Measurements from ENCODE around the gene KCNQ1.

KCNQ1 gene

DNA sequence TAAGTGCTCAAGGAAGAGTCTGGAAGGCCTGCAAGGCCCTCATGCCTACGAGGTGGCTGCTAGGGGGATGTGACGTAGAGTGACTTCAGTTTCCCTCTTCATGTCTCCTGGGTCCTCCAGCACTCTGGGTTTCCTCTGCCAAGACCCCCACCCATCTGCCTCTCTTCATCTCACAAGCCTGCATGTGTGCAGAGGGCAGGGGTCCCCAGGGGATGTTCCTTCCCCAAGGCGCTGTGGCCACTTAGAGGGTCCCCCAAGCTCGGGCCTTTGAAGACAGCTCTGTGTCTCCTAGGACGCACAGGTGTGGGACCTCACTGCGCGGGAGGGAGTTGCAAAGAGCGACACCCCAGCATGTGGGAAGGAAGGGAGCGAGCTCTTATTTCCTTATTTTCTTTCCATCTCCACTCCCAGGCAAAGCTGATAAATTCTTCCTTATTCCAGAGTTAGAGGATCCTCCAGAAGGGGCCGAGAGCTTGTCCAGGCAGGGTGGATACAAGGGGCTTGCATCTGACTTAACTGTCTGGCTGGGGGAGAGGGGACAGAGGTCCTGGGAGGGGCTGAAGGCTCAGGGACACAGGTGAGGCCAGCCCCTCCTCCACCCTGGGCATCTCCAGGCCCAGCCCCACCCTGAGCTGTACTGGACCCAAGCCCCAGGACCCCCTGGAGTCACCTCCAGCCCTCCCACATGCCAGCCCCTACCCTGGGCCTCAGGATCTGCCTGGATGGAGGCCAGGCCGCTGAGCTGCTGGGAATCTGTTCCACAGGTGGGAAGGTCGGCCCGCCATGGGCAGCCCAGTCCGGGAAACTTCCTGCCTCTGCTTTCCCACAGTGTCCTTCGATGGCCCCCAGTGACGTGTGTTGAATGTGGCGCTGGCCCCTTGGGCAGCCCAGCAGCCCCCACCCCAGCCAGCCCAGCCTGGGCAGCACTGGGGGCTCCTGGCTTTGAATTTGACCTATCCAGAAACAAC, 314.7 kb downstream of the KCNQ1 start:
- no peak overlapping the region for H3K27ac ChIP-seq (ENCODE audit: low read depth, low read length)
- H2AFZ ChIP-seq (ENCODE audit: low read length, unreplicated experiment), result no peak overlapping the region
- H3K36me3 ChIP-seq (ENCODE audit: insufficient read depth, low read length), result no peaks in the 10 kb centered on the region
- no peaks in the 10 kb centered on the region for H3K79me2 ChIP-seq (ENCODE audit: control insufficient read depth, insufficient read depth, low read length, unreplicated experiment)
- no peaks in the 10 kb centered on the region for H3K4me1 ChIP-seq (ENCODE audit: control insufficient read depth, insufficient read depth, low read length, unreplicated experiment)
- H3K4me3 ChIP-seq (ENCODE audit: low read depth, low read length), result no peak overlapping the region
- peaks cover 7% of the 10 kb centered on the region; the same call in 1 of the 2 replicates for H3K27me3 ChIP-seq (ENCODE audit: insufficient read depth, low read length)

DNA sequence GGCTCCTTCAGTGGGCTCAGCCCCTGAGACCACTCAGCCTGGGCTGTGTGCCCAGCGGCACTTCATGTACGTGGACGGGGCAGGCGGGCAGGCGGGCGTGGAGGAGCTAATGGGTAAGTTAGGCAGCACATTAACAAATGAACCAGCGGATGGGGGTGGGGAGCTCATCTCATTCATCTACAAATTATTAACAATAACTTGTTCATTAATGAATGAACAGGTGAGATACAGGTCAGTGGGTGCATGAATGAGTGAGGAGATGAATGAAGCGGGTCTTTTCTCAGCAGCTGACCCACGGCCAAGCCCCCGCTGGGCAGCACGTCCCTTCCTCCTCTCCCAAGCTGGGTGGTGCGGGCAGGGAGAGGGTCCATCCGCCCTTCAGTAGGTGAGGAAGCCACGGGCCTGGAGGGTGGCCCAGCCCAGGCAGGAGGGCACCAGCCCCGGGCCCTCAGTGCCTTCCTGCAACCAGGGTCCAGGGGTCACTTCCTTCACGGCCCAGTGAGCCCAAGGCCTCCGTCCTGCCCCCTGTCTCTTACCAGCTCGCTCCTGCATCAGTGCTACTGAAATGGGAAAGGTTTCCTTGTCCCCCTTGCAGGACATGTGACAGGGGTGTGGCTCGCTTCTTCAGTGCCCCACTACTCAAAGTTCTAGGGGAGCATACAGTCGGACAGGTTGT, 315.5 kb downstream of the KCNQ1 start:
- H2AFZ ChIP-seq (ENCODE audit: low read length, unreplicated experiment), result no peak overlapping the region
- H3K36me3 ChIP-seq (ENCODE audit: insufficient read depth, low read length), result no peaks in the 10 kb centered on the region
- peaks cover 3% of the 10 kb centered on the region; the same call in 1 of the 2 replicates for H3K27me3 ChIP-seq (ENCODE audit: insufficient read depth, low read length)
- H3K4me3 ChIP-seq (ENCODE audit: low read depth, low read length), result no peak overlapping the region
- no peaks in the 10 kb centered on the region for H3K79me2 ChIP-seq (ENCODE audit: control insufficient read depth, insufficient read depth, low read length, unreplicated experiment)
- H3K27ac ChIP-seq (ENCODE audit: low read depth, low read length), result no peak overlapping the region
- no peaks in the 10 kb centered on the region for H3K4me1 ChIP-seq (ENCODE audit: control insufficient read depth, insufficient read depth, low read length, unreplicated experiment)

DNA sequence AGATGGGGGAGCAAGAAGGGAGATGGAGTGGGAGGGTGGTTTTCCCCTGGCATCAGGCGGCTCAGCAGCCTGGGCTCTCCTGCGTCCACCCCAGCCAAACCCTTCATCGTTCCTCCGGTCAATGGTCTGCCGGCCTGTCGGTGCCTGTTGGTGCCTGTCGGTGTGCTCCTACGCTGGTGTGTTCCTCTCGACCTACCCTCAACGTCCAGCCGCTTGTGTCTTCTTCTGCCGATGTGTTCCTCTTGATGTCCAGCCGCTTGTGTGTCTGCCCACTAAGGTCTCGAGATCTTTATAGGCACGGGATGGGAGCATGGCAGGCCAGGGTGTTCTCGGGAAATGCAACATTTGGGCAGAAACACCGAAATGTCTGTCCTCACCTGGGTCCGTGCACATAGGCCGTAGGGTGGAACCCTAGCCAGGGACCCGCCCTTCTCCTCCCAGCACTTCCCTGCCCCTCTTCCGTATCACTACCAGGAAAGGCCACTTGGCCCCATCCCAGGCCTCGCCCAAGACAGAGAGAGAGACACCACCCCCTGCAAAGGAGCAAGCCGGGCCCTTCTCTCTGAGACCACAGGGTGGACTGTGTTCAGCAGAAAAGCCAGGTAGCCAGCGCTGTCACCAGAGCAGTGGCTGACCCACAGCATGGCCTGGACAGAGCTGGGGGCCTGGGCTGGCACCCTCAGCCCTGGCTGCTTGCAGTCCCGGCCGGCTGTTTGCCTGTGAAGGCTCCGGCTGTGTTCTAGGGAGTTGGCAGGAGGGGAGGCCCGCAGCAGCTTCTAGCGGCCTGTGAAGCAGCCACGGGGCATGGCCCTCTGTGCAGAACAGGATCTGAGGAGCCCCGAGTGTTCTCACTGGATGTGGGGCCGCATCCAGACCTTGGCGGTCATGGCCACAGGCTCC, 316.6 kb downstream of the KCNQ1 start:
- Histone ChIP-seq H2AFZ (ENCODE audit: low read length, unreplicated experiment) (no peak overlapping the region), H3K27ac (ENCODE audit: low read depth, low read length) (no peak overlapping the region), H3K36me3 (ENCODE audit: insufficient read depth, low read length) (no peaks in the 10 kb centered on the region), H3K79me2 (ENCODE audit: control insufficient read depth, insufficient read depth, low read length, unreplicated experiment) (no peaks in the 10 kb centered on the region), H3K27me3 (ENCODE audit: insufficient read depth, low read length) (peaks cover 3% of the 10 kb centered on the region; the same call in 1 of the 2 replicates), H3K4me1 (ENCODE audit: control insufficient read depth, insufficient read depth, low read length, unreplicated experiment) (no peaks in the 10 kb centered on the region), H3K4me3 (ENCODE audit: low read depth, low read length) (no peak overlapping the region)

DNA sequence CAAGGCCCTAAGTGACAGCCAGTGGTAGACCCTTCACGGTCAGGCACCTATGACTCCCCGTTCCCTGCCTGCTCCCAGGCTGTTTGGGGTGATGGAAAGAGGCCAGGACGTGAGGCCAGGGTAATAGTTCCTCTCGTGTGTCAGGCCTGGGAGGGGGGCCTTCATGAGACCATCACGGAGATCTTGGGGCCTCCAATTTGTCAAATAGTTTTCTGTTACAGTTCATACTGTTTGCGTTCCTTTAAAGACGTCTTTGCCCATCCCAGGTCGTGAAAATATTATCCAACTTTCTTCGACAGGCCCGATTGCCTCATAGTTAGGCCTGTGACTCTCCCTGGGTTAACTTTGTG, 317.2 kb downstream of the KCNQ1 start:
- H3K27ac ChIP-seq (ENCODE audit: low read depth, low read length), result no peak overlapping the region
- H3K27me3 ChIP-seq (ENCODE audit: insufficient read depth, low read length), result peaks cover 3% of the 10 kb centered on the region; the same call in 1 of the 2 replicates
- H3K4me1 ChIP-seq (ENCODE audit: control insufficient read depth, insufficient read depth, low read length, unreplicated experiment), result no peaks in the 10 kb centered on the region
- H2AFZ ChIP-seq (ENCODE audit: low read length, unreplicated experiment), result no peak overlapping the region
- no peaks in the 10 kb centered on the region for H3K36me3 ChIP-seq (ENCODE audit: insufficient read depth, low read length)
- H3K79me2 ChIP-seq (ENCODE audit: control insufficient read depth, insufficient read depth, low read length, unreplicated experiment), result no peaks in the 10 kb centered on the region
- H3K4me3 ChIP-seq (ENCODE audit: low read depth, low read length), result no peak overlapping the region

- no peak overlapping the region for H3K4me3 ChIP-seq (ENCODE audit: low read depth, low read length)
- H3K27me3 ChIP-seq (ENCODE audit: insufficient read depth, low read length), result peaks cover 3% of the 10 kb centered on the region; the same call in 1 of the 2 replicates
- no peaks in the 10 kb centered on the region for H3K4me1 ChIP-seq (ENCODE audit: control insufficient read depth, insufficient read depth, low read length, unreplicated experiment)
- no peaks in the 10 kb centered on the region for H3K79me2 ChIP-seq (ENCODE audit: control insufficient read depth, insufficient read depth, low read length, unreplicated experiment)
- no peak overlapping the region for H2AFZ ChIP-seq (ENCODE audit: low read length, unreplicated experiment)
- H3K27ac ChIP-seq (ENCODE audit: low read depth, low read length), result no peak overlapping the region
- no peaks in the 10 kb centered on the region for H3K36me3 ChIP-seq (ENCODE audit: insufficient read depth, low read length)
Observed at GRCh38 chr11:2762451-2762850, 317.6 kb downstream of the KCNQ1 start.

- H3K27ac ChIP-seq (ENCODE audit: low read depth, low read length), result no peak overlapping the region
- no peaks in the 10 kb centered on the region for H3K79me2 ChIP-seq (ENCODE audit: control insufficient read depth, insufficient read depth, low read length, unreplicated experiment)
- H2AFZ ChIP-seq (ENCODE audit: low read length, unreplicated experiment), result no peak overlapping the region
- H3K4me1 ChIP-seq (ENCODE audit: control insufficient read depth, insufficient read depth, low read length, unreplicated experiment), result peaks cover 4% of the 10 kb centered on the region
- no peak overlapping the region for H3K4me3 ChIP-seq (ENCODE audit: low read depth, low read length)
- no peaks in the 10 kb centered on the region; the same call in 1 of the 2 replicates for H3K27me3 ChIP-seq (ENCODE audit: insufficient read depth, low read length)
- no peaks in the 10 kb centered on the region for H3K36me3 ChIP-seq (ENCODE audit: insufficient read depth, low read length)
Observed at GRCh38 chr11:2763984-2764383, 319.2 kb downstream of the KCNQ1 start.

DNA sequence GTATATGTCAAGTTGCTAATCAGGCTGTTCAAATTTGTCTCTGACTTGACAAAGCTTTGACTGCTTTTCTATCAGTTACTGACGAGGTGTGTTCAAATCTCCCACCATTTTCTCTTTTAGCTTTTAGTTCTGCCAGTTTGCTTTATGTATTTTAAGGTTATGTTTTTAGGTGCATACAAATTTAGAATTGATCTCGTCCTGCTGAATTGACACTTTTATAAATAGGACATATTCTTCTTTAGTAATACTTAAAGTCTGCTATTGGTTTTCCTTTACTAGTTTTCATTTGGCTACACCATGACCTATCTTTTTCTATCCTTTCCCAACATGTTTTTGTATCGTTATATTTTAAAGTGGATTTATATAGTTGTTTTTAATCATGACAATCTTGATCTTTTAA, 320.7 kb downstream of the KCNQ1 start:
- Histone ChIP-seq H3K27ac (ENCODE audit: low read depth, low read length) (no peak overlapping the region), H3K79me2 (ENCODE audit: control insufficient read depth, insufficient read depth, low read length, unreplicated experiment) (no peaks in the 10 kb centered on the region), H3K4me1 (ENCODE audit: control insufficient read depth, insufficient read depth, low read length, unreplicated experiment) (peaks cover 10% of the 10 kb centered on the region), H3K4me3 (ENCODE audit: low read depth, low read length) (no peak overlapping the region), H2AFZ (ENCODE audit: low read length, unreplicated experiment) (no peak overlapping the region), H3K36me3 (ENCODE audit: insufficient read depth, low read length) (no peaks in the 10 kb centered on the region), H3K27me3 (ENCODE audit: insufficient read depth, low read length) (no peaks in the 10 kb centered on the region; the same call in 1 of the 2 replicates)

GRCh38 chr11:2766166-2766565, 321.4 kb downstream of the KCNQ1 start:
- Histone ChIP-seq H2AFZ (ENCODE audit: low read length, unreplicated experiment) (no peak overlapping the region), H3K4me3 (ENCODE audit: low read depth, low read length) (no peak overlapping the region), H3K27me3 (ENCODE audit: insufficient read depth, low read length) (no peaks in the 10 kb centered on the region; the same call in 1 of the 2 replicates), H3K36me3 (ENCODE audit: insufficient read depth, low read length) (no peaks in the 10 kb centered on the region), H3K27ac (ENCODE audit: low read depth, low read length) (no peak overlapping the region), H3K79me2 (ENCODE audit: control insufficient read depth, insufficient read depth, low read length, unreplicated experiment) (no peaks in the 10 kb centered on the region), H3K4me1 (ENCODE audit: control insufficient read depth, insufficient read depth, low read length, unreplicated experiment) (peaks cover 10% of the 10 kb centered on the region)

GRCh38 chr11:2767071-2767470, 322.3 kb downstream of the KCNQ1 start:
- H3K4me3 ChIP-seq (ENCODE audit: low read depth, low read length), result no peak overlapping the region
- H3K4me1 ChIP-seq (ENCODE audit: control insufficient read depth, insufficient read depth, low read length, unreplicated experiment), result peaks cover 10% of the 10 kb centered on the region
- no peaks in the 10 kb centered on the region; the same call in 1 of the 2 replicates for H3K27me3 ChIP-seq (ENCODE audit: insufficient read depth, low read length)
- no peak overlapping the region for H3K27ac ChIP-seq (ENCODE audit: low read depth, low read length)
- H3K79me2 ChIP-seq (ENCODE audit: control insufficient read depth, insufficient read depth, low read length, unreplicated experiment), result no peaks in the 10 kb centered on the region
- no peak overlapping the region for H2AFZ ChIP-seq (ENCODE audit: low read length, unreplicated experiment)
- H3K36me3 ChIP-seq (ENCODE audit: insufficient read depth, low read length), result no peaks in the 10 kb centered on the region

DNA sequence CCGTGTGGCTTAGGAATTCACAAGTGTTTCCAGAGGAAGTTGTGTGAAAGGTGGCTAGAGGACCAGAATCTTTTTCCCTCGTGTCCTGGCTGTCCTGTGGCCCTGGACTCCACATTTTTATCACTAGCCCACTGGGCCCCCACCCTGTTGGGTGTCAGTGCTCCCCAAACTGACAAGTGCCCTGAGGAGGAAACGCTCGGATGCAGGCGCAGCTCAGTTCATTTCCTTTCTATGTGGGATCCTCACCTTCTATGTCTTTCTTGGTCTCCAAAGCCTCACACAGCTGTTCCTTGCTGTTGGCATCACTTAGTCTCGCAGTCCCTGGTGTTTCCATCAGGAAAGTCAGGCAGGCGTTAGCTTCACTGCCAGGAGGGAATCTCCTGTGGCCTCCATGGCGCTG, 323.0 kb downstream of the KCNQ1 start:
- Histone ChIP-seq H3K27me3 (ENCODE audit: insufficient read depth, low read length) (no peaks in the 10 kb centered on the region; the same call in 1 of the 2 replicates), H3K79me2 (ENCODE audit: control insufficient read depth, insufficient read depth, low read length, unreplicated experiment) (no peaks in the 10 kb centered on the region), H2AFZ (ENCODE audit: low read length, unreplicated experiment) (no peak overlapping the region), H3K36me3 (ENCODE audit: insufficient read depth, low read length) (no peaks in the 10 kb centered on the region), H3K4me3 (ENCODE audit: low read depth, low read length) (no peak overlapping the region), H3K4me1 (ENCODE audit: control insufficient read depth, insufficient read depth, low read length, unreplicated experiment) (peaks cover 13% of the 10 kb centered on the region), H3K27ac (ENCODE audit: low read depth, low read length) (no peak overlapping the region)

Data from ACC112 (cell line).